Mucosa of rectum (tissue), 2 donors: ENCODE data around the gene NLGN4X.
"Not testable (repeated sequence)": the region's sequence is repeated elsewhere in the genome, so short reads cannot be mapped to it uniquely, and the experiment has no call there.

Source experiments
- H3K27ac ChIP-seq, 2 donors: one replicate each; pipeline ENCODE4 v1.7.0; 2013; ENCODE audit warnings: inconsistent platforms in 2 of 2, low read depth in 2 of 2, low read length in 2 of 2
- H3K27me3 ChIP-seq, 2 donors: one replicate each; pipeline ENCODE4 v1.7.0; 2013; ENCODE audit warnings: low read length in 2 of 2; ENCODE audit not compliant: control insufficient read depth in 2 of 2, insufficient read depth in 2 of 2
- H3K36me3 ChIP-seq, 2 donors: one replicate each; pipeline ENCODE4 v1.7.0; 2013; ENCODE audit warnings: low read length in 2 of 2; ENCODE audit not compliant: control insufficient read depth in 2 of 2, insufficient read depth in 2 of 2
- H3K4me1 ChIP-seq, 2 donors: one replicate each; pipeline ENCODE4 v1.7.0; 2013; ENCODE audit warnings: low read length in 2 of 2, mild to moderate bottlenecking in 1 of 2; ENCODE audit not compliant: control insufficient read depth in 2 of 2, insufficient read depth in 2 of 2
- H3K4me3 ChIP-seq, 2 donors: one replicate each; pipeline ENCODE4 v1.7.0; 2013; ENCODE audit warnings: low read length in 2 of 2
- H3K9ac ChIP-seq, 2 donors: one replicate each; pipeline ENCODE4 v1.7.0; 2013; ENCODE audit warnings: low read length in 2 of 2, low read depth in 1 of 2, mild to moderate bottlenecking in 1 of 2
- H3K9me3 ChIP-seq, 2 donors: one replicate each; pipeline ENCODE4 v1.7.0; 2013; ENCODE audit warnings: low read length in 2 of 2; ENCODE audit not compliant: control insufficient read depth in 2 of 2
- donor health status: healthy.
- donor health status: Normal muscosa, but diverticular disease.

NLGN4X gene

DNA sequence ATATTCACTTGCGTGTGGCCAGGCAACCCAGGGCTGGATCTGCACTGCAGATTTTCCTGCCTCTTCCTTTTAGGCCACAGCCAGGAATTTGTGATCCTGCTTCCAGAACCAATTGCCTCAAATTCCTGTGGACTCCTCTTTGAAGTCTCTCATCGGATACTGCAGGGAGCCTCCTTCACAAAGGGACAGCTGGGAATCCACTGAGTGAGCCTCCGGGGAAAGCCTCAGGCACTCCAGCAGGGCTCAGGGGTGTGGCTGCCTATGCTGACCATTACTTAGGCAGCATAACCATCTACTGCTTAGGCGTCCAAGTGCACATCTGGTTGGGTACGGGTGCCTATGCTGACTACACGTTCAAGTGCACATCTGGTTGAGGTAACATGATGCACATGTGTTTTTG lies 321.5 kb downstream of the NLGN4X start:
- Histone ChIP-seq H3K4me3 (no peak overlapping the region), H3K9ac (no peak overlapping the region), H3K4me1 (no peaks in the 10 kb centered on the region), H3K27me3 (no peaks in the 10 kb centered on the region), H3K9me3 (peaks cover 0 to 1% of the 10 kb centered on the region in 2 donors), H3K36me3 (no peaks in the 10 kb centered on the region), H3K27ac (no peak overlapping the region)

- H3K9ac ChIP-seq, H3K4me1 ChIP-seq, H3K9me3 ChIP-seq, H3K36me3 ChIP-seq, H3K4me3 ChIP-seq, H3K27ac ChIP-seq, H3K27me3 ChIP-seq: not testable (repeated sequence)
Measured at GRCh38 chrX:5903586-5904190, 325.0 kb downstream of the NLGN4X start.

DNA sequence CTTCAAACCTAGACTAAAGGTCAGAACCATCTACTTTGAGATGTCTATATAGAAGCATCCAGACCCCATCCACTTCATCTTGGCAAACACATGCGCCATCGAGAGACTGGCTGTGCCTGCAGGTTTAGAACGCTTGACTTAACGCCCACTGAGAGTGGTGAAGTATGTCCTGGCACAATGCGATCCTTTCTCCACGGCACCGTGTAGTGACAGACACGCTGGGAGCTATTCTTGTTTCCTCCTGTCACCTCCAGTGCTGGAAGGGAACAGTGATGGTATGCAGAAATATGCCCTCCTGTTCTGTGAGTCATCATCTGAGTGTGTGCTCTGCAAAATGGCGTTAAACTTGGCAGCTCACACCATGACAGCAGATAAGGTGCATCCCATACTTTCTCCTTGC lies 330.2 kb downstream of the NLGN4X start:
- Histone ChIP-seq H3K36me3 (no peaks in the 10 kb centered on the region), H3K4me3 (no peak overlapping the region), H3K9ac (no peak overlapping the region), H3K27me3 (no peaks in the 10 kb centered on the region), H3K9me3 (peaks cover 0 to 7% of the 10 kb centered on the region in 2 donors), H3K4me1 (no peaks in the 10 kb centered on the region), H3K27ac (no peak overlapping the region)

DNA sequence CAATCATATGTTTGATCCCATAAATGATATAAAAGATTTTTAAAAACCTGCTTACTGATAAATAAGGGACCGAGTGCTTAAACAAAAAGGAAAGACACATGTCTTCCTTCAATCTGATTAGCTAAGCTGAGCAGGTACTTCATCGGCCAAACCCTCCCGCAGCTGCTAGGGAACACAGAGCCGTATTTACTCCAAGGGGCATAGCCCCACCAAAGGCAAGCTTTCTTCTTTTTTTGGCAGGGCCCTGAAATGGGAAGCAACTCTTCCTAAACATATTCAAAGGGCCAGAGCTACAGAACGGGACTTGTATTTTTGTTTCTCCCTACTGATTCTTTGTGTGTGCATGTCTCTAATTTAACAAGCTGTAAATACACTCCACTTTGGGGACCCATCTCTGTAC lies 337.3 kb downstream of the NLGN4X start:
- H3K9me3 ChIP-seq = no peaks in the 10 kb centered on the region
- H3K4me1 ChIP-seq = no peaks in the 10 kb centered on the region
- H3K9ac ChIP-seq = no peak overlapping the region

DNA sequence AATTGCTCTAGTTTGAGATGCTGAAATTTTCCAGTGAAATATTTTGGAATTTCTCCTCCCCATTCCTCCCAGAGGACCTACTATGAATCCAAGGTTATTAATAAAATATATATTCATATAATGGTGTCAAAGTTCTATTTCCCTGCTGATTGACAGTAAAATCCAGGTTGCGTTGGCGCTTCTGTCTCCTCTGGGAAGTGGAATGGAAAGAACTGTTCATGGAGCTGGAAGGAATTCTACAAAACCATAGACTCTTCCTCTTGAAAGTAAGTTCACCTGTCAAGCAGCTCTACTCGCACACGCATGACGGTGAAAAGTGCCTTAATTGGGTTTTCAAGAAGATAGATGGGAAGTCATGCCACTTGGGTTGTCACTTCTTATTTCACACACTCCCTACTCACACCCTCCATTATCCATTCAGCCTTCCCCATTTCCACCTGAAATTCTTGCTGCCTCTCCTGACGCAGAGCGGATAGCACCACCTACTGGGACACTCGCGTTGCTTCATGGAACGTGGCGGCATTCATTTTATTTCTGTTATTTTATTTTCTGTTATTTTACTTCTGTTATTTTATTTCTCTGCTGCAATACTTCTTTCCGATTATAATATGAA lies 351.6 kb downstream of the NLGN4X start:
- no peaks in the 10 kb centered on the region for H3K4me1 ChIP-seq
- H3K4me3 ChIP-seq = no peak overlapping the region
- H3K9ac ChIP-seq = no peak overlapping the region
- no peaks in the 10 kb centered on the region for H3K36me3 ChIP-seq
- no peak overlapping the region for H3K27ac ChIP-seq
- H3K9me3 ChIP-seq = no peaks in the 10 kb centered on the region
- no peaks in the 10 kb centered on the region for H3K27me3 ChIP-seq

More for the DNA sequence above, 337.3 kb downstream of the NLGN4X start:
- Histone ChIP-seq H3K4me3 (no peak overlapping the region), H3K27ac (no peak overlapping the region), H3K36me3 (no peaks in the 10 kb centered on the region), H3K27me3 (no peaks in the 10 kb centered on the region)

DNA sequence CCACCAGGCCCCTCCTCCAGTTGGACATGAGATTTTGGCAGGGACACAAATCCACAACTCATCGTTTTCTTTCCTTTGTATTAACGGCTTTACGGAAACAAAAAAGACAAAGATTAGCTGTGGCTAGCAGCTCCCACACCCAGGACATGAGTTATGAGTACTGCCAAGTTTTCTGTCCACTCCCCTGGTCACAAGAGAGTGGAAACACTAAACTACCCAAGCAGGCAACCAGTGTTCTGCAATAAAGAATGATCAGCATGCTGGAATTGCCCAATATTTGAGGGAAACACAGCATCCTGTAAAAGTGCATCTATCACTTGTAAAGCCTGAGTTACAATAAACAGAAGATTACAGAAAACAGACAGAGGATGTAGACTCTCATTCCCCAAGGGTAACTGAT lies 358.4 kb downstream of the NLGN4X start:
- H3K36me3 ChIP-seq = no peaks in the 10 kb centered on the region
- no peaks in the 10 kb centered on the region for H3K9me3 ChIP-seq
- no peak overlapping the region for H3K4me3 ChIP-seq
- no peaks in the 10 kb centered on the region for H3K27me3 ChIP-seq
- no peaks in the 10 kb centered on the region for H3K4me1 ChIP-seq
- no peak overlapping the region for H3K9ac ChIP-seq
- no peak overlapping the region for H3K27ac ChIP-seq

DNA sequence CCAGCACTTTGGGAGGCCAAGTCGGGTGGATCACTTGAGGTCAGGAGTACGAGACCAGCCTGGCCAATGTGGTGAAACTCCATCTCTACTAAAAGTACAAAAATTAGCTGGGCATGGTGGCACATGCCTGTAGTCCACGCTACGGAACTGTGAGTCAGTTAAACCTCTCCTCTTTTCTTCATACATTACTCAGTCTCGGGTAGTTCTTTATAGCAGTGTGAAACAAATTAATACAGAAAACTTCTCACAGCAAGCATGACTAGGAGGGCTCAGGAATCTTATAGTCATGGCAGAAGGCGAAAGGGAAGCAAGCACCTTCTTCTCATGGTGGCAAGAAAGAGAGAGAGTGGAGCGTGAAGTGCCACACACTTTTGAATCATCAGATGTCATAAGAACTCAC lies 358.9 kb downstream of the NLGN4X start:
- Histone ChIP-seq H3K9ac (no peak overlapping the region), H3K27ac (no peak overlapping the region), H3K36me3 (no peaks in the 10 kb centered on the region), H3K27me3 (no peaks in the 10 kb centered on the region), H3K4me3 (no peak overlapping the region), H3K4me1 (no peaks in the 10 kb centered on the region), H3K9me3 (no peaks in the 10 kb centered on the region)

DNA sequence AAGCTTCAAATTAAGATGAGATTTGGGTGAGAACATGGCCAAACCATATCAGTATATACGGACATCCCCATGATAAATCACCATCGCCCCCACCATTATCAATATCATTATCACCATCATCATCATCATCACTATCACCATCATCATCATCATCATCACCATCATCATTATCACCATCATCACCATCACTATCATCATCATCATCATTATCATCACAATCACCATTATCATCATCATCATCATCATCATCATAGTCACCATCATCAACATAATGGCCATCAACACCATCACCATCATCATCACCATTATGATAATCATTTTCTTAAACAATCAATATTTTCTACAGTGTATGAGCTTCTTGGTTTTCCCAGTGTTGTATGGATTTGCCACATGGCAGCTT lies 360.9 kb downstream of the NLGN4X start:
- Histone ChIP-seq H3K36me3 (no peaks in the 10 kb centered on the region), H3K27ac (no peak overlapping the region), H3K9me3 (no peaks in the 10 kb centered on the region), H3K4me1 (no peaks in the 10 kb centered on the region), H3K9ac (no peak overlapping the region), H3K4me3 (no peak overlapping the region), H3K27me3 (no peaks in the 10 kb centered on the region)

DNA sequence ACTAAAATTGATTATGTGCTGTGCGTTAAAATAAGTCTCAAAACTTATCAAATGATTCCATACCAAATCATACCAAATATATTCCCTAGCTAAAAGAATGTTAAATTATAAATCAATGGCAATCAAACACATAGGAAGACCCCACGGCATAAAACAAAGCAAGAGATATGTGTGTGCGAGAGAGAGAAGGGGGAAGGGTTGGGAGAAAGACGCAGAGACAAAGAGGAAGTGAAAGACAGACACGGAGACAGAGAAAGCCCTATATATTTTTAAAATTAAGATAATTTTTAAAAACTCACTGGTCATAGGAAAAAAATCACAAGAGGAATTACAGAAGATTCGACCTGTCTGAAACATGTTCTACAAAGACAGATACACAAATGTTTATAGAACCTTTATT lies 371.4 kb downstream of the NLGN4X start:
- no peaks in the 10 kb centered on the region for H3K36me3 ChIP-seq

DNA sequence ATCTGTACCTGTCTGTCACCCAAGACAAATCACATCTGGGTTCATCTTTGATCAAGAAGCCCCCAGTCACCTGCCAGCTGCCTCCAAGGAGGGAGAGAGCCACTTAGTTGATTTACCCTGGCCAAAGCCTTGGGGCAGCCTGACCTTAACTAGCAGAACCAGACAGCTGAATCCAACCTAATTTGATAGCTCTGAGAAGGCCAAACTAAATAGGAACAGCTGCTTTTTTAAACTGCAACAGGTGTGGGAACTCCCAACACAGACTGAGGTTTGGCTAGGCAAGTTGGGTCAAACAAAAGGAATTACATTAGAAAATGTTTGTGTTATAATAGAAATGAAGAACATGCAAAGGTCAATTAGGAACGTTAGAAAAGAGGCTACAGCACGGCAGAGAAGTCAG lies 375.7 kb downstream of the NLGN4X start:
- Histone ChIP-seq H3K27ac (no peak overlapping the region), H3K27me3 (no peaks in the 10 kb centered on the region), H3K4me1 (no peaks in the 10 kb centered on the region), H3K9me3 (peaks cover 0 to 6% of the 10 kb centered on the region in 2 donors), H3K36me3 (no peaks in the 10 kb centered on the region), H3K4me3 (no peak overlapping the region), H3K9ac (no peak overlapping the region)

More for the DNA sequence above, 371.4 kb downstream of the NLGN4X start:
- Histone ChIP-seq H3K4me3 (no peak overlapping the region), H3K27ac (no peak overlapping the region), H3K4me1 (no peaks in the 10 kb centered on the region), H3K27me3 (no peaks in the 10 kb centered on the region), H3K9me3 (no peaks in the 10 kb centered on the region), H3K9ac (no peak overlapping the region)
